Heart right ventricle (tissue), 16 donors: ENCODE results near the gene PRLR. TPM values are rescaled to one million over a fixed set of nuclear protein-coding genes. Genes with fewer than 3 reads are reported as not detected.
"Not testable (repeated sequence)": the region's sequence is repeated elsewhere in the genome, so short reads cannot be mapped to it uniquely, and the experiment has no call there.

ENCODE experiments used
- ATAC-seq, 8 donors: fragments of 200-7000 bp; cut with Tn5 transposase; one replicate each; pipeline ENCODE4 v1.9.1; 2020; ENCODE audit warnings: mild to moderate bottlenecking in 8 of 8, moderate library complexity in 8 of 8, moderate number of reproducible peaks in 1 of 8
- DNase-seq, 2 donors: peaks; one replicate each; pipeline ENCODE4 v3.0.0-alpha.2; 2020
- H3K27ac ChIP-seq, 10 donors: fragments of 200-600 bp; sonication (generic) in 2 of 10; one replicate each; pipeline versions ENCODE4 v1.5.0 to v1.8.0; 2020 to 2022; ENCODE audit warnings: mild to moderate bottlenecking in 3 of 10
- H3K27me3 ChIP-seq, 7 donors: fragments of 200-600 bp; one replicate each; pipeline ENCODE4 v1.8.0; 2021 to 2022; ENCODE audit warnings: mild to moderate bottlenecking in 2 of 7
- H3K36me3 ChIP-seq, 9 donors: fragments of 200-600 bp; sonication (generic) in 1 of 9; one replicate each; pipeline versions ENCODE4 v1.5.0 to v1.8.0; 2020 to 2022; ENCODE audit warnings: mild to moderate bottlenecking in 2 of 9
- H3K4me1 ChIP-seq, 9 donors: fragments of 200-600 bp; sonication (generic) in 1 of 9; one replicate each; pipeline versions ENCODE4 v1.5.0 to v1.8.0; 2020 to 2022; ENCODE audit warnings: mild to moderate bottlenecking in 4 of 9
- H3K4me3 ChIP-seq, 10 donors: fragments of 200-600 bp; sonication (generic) in 2 of 10; one replicate each; pipeline versions ENCODE4 v1.5.0 to v1.8.0; 2020 to 2022; ENCODE audit warnings: mild to moderate bottlenecking in 7 of 10, moderate library complexity in 2 of 10
- H3K9me3 ChIP-seq, 11 donors: fragments of 200-600 bp in 10 of 11; sonication (generic) in 2 of 11; one replicate each; pipeline versions ENCODE4 v1.5.0 to v1.8.0; 2013 to 2022; ENCODE audit warnings: mild to moderate bottlenecking in 2 of 11, control low read depth in 1 of 11, moderate library complexity in 1 of 11
- CTCF ChIP-seq, 9 donors: fragments of 200-600 bp; sonication (generic) in 2 of 9; IDR thresholded peaks; one replicate each; pipeline versions ENCODE4 v1.5.0 to v1.8.0; 2021 to 2022; ENCODE audit warnings: antibody characterized with exemption in 9 of 9, mild to moderate bottlenecking in 5 of 9, moderate library complexity in 1 of 9
- WGBS, 2 donors: extraction: QIAGEN DNeasy Blood & Tissue Kit; methylation state at CpG; one replicate each; pipeline ENCODE4 v1.1.7; 2013; ENCODE audit warnings: inconsistent platforms in 1 of 2; 5-methylcytosine and 5-hydroxymethylcytosine counted together
- intact Hi-C, 10 donors: fragments of 100-400 bp; cut with DNase I; formaldehyde crosslinking; loops; one replicate each; pipeline versions ENCODE4 v1.11.1 to v1.14.2; 2022
- polyA plus RNA-seq, 2 donors: library from polyadenylated mRNA; stranded (reverse); fragments of 200-250 nt; gene quantifications; one replicate each; pipeline ENCODE4 v1.2.3, GENCODE V29; 2013
- total RNA-seq, 10 donors: library from RNA; stranded (reverse); fragmentation: NEBNext Ultra II Directional in 3 of 10; extraction: Animal tissue kit (Norgen Biotek cat#: 25700) in 3 of 10; gene quantifications; one replicate each; pipeline versions ENCODE4 v1.2.1 to v1.2.4, GENCODE V29; 2021 to 2023
- donor health status: Arrhythmogenic right ventricular cardiomyopathy.
- donor health status: ischemic (EF 13 %, LVEDD 7.1; RV severe dilation, severe dysfunction).
- donor health status: healthy with polysubstance abuse.
- donor health status: DM: no; HTN: yes; CAD: no.
- donor health status: DM: no; HTN: no; CAD: no.
- donor health status: ischemic (EF 25% LVEDD 6.9; RV normal size, moderate dysfunction).
- donor health status: ischemic (EF 25% LVEDD 5.7; RV mildly dilated, moderate dysfunction).
- donor health status: healthy.
- donor health status: DM: yes; HTN: yes; CAD: no.
- donor health status: Ischemic cardiomyopathy.
- donor health status: ischemic (EF 35%, LVEDD 5.7; RV mildly dilated, moderate dysfunction).
- donor health status: nonischemic (EF 11% LVEDD 7.7; RV severe dilation, severe dysfunction).
- donor health status: DM: yes; HTN: yes; CAD: no.
- donor health status: PGD.
- donor health status: ischemic (EF 29% LVEDD 5.4; RV normal size, mild dysfunction).
- donor health status: nonischemic (EF 23%, LVEDD 6.1; RV moderate dilation, normal function).

The PRLR gene
- total and polyA plus RNA-seq, 12 donors: 0.04 to 1.3 (median 0.47) TPM

- Histone ChIP-seq H3K4me1 (no peaks in the 10 kb centered on the region), H3K27me3 (peaks cover 0 to 7% (median 3%) of the 10 kb centered on the region in 7 donors), H3K27ac (no peak overlapping the region), H3K9me3 (no peaks in the 10 kb centered on the region), H3K4me3 (no peak overlapping the region), H3K36me3 (no peaks in the 10 kb centered on the region)
- no peak for ATAC-seq
- WGBS, 2 donors: 80 to 85% methylated on average over 9 of the region's 9 CpGs
- intact Hi-C loops: loop anchor here in 2 of 10 donors (5.0 to 10.0 kb wide), 2 partner anchors 93 to 101 kb away; no protein-coding TSS in a partner anchor
- no peak for TF ChIP-seq CTCF (IDR thresholded peaks at IDR 0.05)
- no peak for DNase-seq
Measured at GRCh38 chr5:35188031-35188457, 42.2 kb downstream of the PRLR start.

GRCh38 chr5:35187621-35188020 lies 42.7 kb downstream of the PRLR start:
- WGBS, 2 donors: 87 to 88% methylated on average over 3 of the region's 3 CpGs
- not testable (repeated sequence) for ATAC-seq, H3K36me3 ChIP-seq, H3K9me3 ChIP-seq, H3K27me3 ChIP-seq, DNase-seq, H3K4me1 ChIP-seq, H3K27ac ChIP-seq, H3K4me3 ChIP-seq
- intact Hi-C loops: loop anchor here in 2 of 10 donors (5.0 to 10.0 kb wide), 2 partner anchors 93 to 100 kb away; no protein-coding TSS in a partner anchor

GRCh38 chr5:35186749-35187148 lies 43.5 kb downstream of the PRLR start:
- DNase-seq (no peak), ATAC-seq (no peak)
- no peak overlapping the region for H3K4me3 ChIP-seq
- H3K9me3 ChIP-seq: no peaks in the 10 kb centered on the region
- 94 to 97% methylated on average over 5 of the region's 5 CpGs for WGBS, 2 donors
- no peaks in the 10 kb centered on the region for H3K4me1 ChIP-seq
- H3K36me3 ChIP-seq: no peaks in the 10 kb centered on the region
- peaks cover 0 to 7% (median 3%) of the 10 kb centered on the region in 7 donors for H3K27me3 ChIP-seq
- no peak for TF ChIP-seq CTCF (IDR thresholded peaks at IDR 0.05)
- H3K27ac ChIP-seq: no peak overlapping the region
- intact Hi-C loops: loop anchor here in 2 of 10 donors (5.0 to 10.0 kb wide), 2 partner anchors 92 to 99 kb away; no protein-coding TSS in a partner anchor

GRCh38 chr5:35185518-35185917 lies 44.8 kb downstream of the PRLR start:
- no peak for TF ChIP-seq CTCF (IDR thresholded peaks at IDR 0.05)
- ATAC-seq (no peak), DNase-seq (no peak)
- H3K36me3 ChIP-seq: no peaks in the 10 kb centered on the region
- 91 to 93% methylated on average over 4 of the region's 4 CpGs for WGBS, 2 donors
- H3K27ac ChIP-seq: no peak overlapping the region
- H3K9me3 ChIP-seq: no peaks in the 10 kb centered on the region
- H3K4me3 ChIP-seq: no peak overlapping the region
- intact Hi-C loops: loop anchor here in 2 of 10 donors (5.0 to 10.0 kb wide), 2 partner anchors 91 to 98 kb away; no protein-coding TSS in a partner anchor
- peaks cover 0 to 7% (median 3%) of the 10 kb centered on the region in 7 donors for H3K27me3 ChIP-seq
- no peaks in the 10 kb centered on the region for H3K4me1 ChIP-seq

GRCh38 chr5:35183556-35183955 lies 46.7 kb downstream of the PRLR start:
- Histone ChIP-seq H3K27ac (no peak overlapping the region), H3K4me1 (no peaks in the 10 kb centered on the region), H3K36me3 (no peaks in the 10 kb centered on the region), H3K27me3 (peaks cover 0 to 7% (median 3%) of the 10 kb centered on the region in 7 donors), H3K9me3 (no peaks in the 10 kb centered on the region), H3K4me3 (no peak overlapping the region)
- no peak for ATAC-seq
- no peak for DNase-seq
- intact Hi-C loops: loop anchor here in 3 of 10 donors (5.0 to 10.0 kb wide), 3 partner anchors 89 to 226 kb away; no protein-coding TSS in a partner anchor
- WGBS, 2 donors: 95 to 97% methylated on average over 1 of the region's 1 CpG
- no peak for TF ChIP-seq CTCF (IDR thresholded peaks at IDR 0.05)
